Breast epithelium (tissue), 3 donors: Measurements from ENCODE around the gene ZNF428.

Experiments
- CTCF ChIP-seq, 3 donors: fragments of 450-650 bp; IDR thresholded peaks; one replicate each; pipeline ENCODE4 v1.5.1; 2016 to 2017; ENCODE audit warnings: antibody characterized with exemption in 3 of 3, mild to moderate bottlenecking in 3 of 3, moderate library complexity in 3 of 3
- POLR2A ChIP-seq: fragments of 450-650 bp; IDR thresholded peaks from one replicate; pipeline ENCODE4 v1.6.1; 2016; ENCODE audit warnings: antibody characterized with exemption, mild to moderate bottlenecking, moderate library complexity
- POLR2AphosphoS5 ChIP-seq, 3 donors: sonication (generic); formaldehyde crosslinking; IDR thresholded peaks; one replicate each; pipeline ENCODE4 v1.6.1; 2017; ENCODE audit warnings: antibody characterized with exemption in 3 of 3

GRCh38 chr19:43595605-43595998 is 23.8 kb downstream of the ZNF428 start:
- TF ChIP-seq POLR2AphosphoS5 (IDR thresholded peaks at IDR 0.05) = peak in 1 of 3 donors; percentile 17
- peak in 1 of 3 donors; percentile 9 for TF ChIP-seq CTCF (IDR thresholded peaks at IDR 0.05)
- TF ChIP-seq POLR2A = no peak
